Testis (tissue), 2 donors: ENCODE data around the gene SSRP1.

Experiments
- POLR2A ChIP-seq: fragments of 450-650 bp; IDR thresholded peaks from one replicate; pipeline ENCODE4 v1.6.1; 2017; ENCODE audit warnings: antibody characterized with exemption, mild to moderate bottlenecking, moderate library complexity
- TF ChIP-seq, protein P1 (sequence below), 3 experiments: fragments of 450-650 bp in 2 of 3; fragments of 200-600 bp in 1 of 3; sonication (generic) in 1 of 3; IDR thresholded peaks; one replicate each; pipeline ENCODE4 v1.5.1; 2016 to 2019; ENCODE audit warnings: antibody characterized with exemption in 3 of 3, mild to moderate bottlenecking in 2 of 3, moderate library complexity in 1 of 3

DNA sequence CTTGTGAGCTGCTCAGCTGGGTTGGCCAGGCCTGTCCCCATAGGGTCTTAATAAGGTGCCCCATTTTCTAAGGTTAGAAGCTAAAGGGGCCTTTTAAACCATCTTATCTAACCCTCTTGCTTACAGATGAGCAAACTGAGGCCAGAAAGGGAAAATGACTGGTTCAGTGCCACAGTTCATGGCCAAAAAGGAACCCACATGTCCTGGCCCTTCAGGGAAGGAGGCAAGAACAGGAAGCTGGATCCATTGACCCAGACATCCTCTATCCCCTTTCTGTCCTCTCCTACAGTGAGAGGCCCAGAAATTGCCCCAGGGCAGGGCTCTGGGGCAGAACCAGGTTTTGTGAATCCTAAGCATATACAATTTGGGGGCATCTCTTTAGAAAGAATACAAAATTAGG, 35.2 kb upstream of the SSRP1 start:
- TF ChIP-seq, protein P1, sequence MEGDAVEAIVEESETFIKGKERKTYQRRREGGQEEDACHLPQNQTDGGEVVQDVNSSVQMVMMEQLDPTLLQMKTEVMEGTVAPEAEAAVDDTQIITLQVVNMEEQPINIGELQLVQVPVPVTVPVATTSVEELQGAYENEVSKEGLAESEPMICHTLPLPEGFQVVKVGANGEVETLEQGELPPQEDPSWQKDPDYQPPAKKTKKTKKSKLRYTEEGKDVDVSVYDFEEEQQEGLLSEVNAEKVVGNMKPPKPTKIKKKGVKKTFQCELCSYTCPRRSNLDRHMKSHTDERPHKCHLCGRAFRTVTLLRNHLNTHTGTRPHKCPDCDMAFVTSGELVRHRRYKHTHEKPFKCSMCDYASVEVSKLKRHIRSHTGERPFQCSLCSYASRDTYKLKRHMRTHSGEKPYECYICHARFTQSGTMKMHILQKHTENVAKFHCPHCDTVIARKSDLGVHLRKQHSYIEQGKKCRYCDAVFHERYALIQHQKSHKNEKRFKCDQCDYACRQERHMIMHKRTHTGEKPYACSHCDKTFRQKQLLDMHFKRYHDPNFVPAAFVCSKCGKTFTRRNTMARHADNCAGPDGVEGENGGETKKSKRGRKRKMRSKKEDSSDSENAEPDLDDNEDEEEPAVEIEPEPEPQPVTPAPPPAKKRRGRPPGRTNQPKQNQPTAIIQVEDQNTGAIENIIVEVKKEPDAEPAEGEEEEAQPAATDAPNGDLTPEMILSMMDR (IDR thresholded peaks at IDR 0.05): no peak
- TF ChIP-seq POLR2A: no peak
